WERI-Rb-1 (cell line): ENCODE measurements around the gene GIT2.
"Not testable (repeated sequence)": the region's sequence is repeated elsewhere in the genome, so short reads cannot be mapped to it uniquely, and the experiment has no call there.

Experiments
- DNase-seq: peaks from one replicate; pipeline ENCODE4 v3.0.0-alpha.2; 2020
- H3K27ac ChIP-seq: fragments of 250-450 bp; sonication (Bioruptor Pico); 2 replicates; pipeline ENCODE4 v1.5.1; 2020; ENCODE audit warnings: mild to moderate bottlenecking, moderate library complexity
- H3K27me3 ChIP-seq: fragments of 250-450 bp; sonication (Bioruptor Pico); 2 replicates; pipeline ENCODE4 v1.5.1; 2021; ENCODE audit warnings: mild to moderate bottlenecking, low read depth, moderate library complexity; ENCODE audit not compliant: insufficient read depth, severe bottlenecking
- H3K36me3 ChIP-seq: fragments of 250-450 bp; sonication (Bioruptor Pico); 2 replicates; pipeline ENCODE4 v1.5.1; 2020; ENCODE audit warnings: mild to moderate bottlenecking, moderate library complexity
- H3K4me3 ChIP-seq: 2 replicates; pipeline ENCODE4 v1.5.1; 2011; ENCODE audit warnings: low read depth, mild to moderate bottlenecking, control low read depth, low read length
- H3K9me3 ChIP-seq: fragments of 250-450 bp; sonication (Bioruptor Pico); 2 replicates; pipeline ENCODE4 v1.5.1; 2021; ENCODE audit warnings: mild to moderate bottlenecking, moderate library complexity; ENCODE audit not compliant: severe bottlenecking
- CTCF ChIP-seq: IDR thresholded peaks from 2 replicates; pipeline ENCODE4 v1.5.1; 2011; ENCODE audit warnings: low read depth, mild to moderate bottlenecking, control low read depth, inconsistent platforms, low read length

Gene GIT2

DNA sequence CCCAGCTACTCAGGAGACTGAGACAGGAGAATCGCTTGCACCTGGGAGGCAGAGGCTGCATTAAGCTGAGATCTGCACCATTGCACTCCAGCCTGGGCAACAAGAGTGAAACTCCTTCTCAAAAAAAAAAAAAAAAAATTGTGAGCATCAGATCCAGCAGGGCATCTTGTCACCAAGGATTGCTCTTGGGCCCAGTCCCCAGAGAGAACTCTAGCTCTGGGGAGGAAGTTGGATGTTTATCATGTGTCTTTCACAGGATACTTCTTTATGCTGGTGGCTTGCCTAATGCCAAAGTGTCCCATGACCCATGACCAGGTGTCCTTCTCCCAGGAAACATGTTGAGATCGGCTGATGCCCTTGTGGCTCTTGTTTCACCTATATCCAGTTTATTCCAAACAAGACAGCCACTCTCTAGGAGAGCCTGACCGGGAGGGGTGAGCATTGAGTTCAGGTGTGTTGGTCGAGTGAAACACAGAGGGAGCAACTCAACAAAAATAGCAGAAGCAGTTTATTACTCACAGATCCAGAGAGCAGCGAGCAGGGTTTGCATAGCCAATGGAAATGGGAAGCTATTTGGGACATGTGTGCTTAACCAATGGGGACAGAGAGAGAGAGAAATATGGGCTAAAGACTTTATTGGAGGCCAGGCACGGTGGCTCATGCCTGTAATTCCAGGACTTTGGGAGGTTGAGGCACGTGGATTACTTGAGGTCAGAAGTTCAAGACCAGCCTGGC lies 102.7 kb downstream of the GIT2 start:
- Histone ChIP-seq H3K27me3 (no peaks in the 10 kb centered on the region), H3K4me3 (no peak overlapping the region), H3K9me3 (no peaks in the 10 kb centered on the region), H3K27ac (no peak overlapping the region), H3K36me3 (no peaks in the 10 kb centered on the region)
- no peak for TF ChIP-seq CTCF
- no peak for DNase-seq

DNA sequence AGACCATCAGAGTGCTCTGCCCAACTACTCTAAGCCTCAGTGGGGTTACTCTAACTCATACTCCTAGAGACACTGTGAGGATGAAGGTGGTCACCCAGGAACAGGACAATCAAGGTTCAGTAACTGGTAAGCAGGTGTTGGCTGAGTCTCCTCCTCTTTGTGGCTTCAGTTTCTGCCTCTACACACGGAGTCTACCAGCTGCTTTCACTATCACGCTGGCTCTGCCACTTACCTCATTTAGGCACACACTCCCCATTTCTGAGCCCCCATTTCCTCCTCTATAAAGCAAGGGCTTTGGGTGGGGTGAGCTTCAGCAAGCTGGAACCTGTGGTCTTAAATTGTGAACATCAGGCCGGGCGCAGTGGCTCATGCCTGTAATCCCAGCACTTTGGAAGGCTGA lies 103.4 kb downstream of the GIT2 start:
- Histone ChIP-seq H3K27me3 (no peaks in the 10 kb centered on the region), H3K27ac (no peak overlapping the region), H3K4me3 (no peak overlapping the region), H3K9me3 (no peaks in the 10 kb centered on the region), H3K36me3 (no peaks in the 10 kb centered on the region)
- DNase-seq, result no peak
- TF ChIP-seq CTCF, result no peak

GRCh38 chr12:109892165-109892715 lies 103.9 kb downstream of the GIT2 start:
- no peak overlapping the region for H3K27ac ChIP-seq
- H3K27me3 ChIP-seq, result no peaks in the 10 kb centered on the region
- H3K4me3 ChIP-seq, result no peak overlapping the region
- no peak for DNase-seq
- TF ChIP-seq CTCF, result no peak
- H3K9me3 ChIP-seq, result no peaks in the 10 kb centered on the region
- no peaks in the 10 kb centered on the region for H3K36me3 ChIP-seq

- not testable (repeated sequence) for H3K9me3 ChIP-seq, H3K4me3 ChIP-seq, H3K27me3 ChIP-seq, H3K27ac ChIP-seq, DNase-seq, H3K36me3 ChIP-seq
These were observed 104.4 kb downstream of the GIT2 start for GRCh38 chr12:109891731-109892130.

DNA sequence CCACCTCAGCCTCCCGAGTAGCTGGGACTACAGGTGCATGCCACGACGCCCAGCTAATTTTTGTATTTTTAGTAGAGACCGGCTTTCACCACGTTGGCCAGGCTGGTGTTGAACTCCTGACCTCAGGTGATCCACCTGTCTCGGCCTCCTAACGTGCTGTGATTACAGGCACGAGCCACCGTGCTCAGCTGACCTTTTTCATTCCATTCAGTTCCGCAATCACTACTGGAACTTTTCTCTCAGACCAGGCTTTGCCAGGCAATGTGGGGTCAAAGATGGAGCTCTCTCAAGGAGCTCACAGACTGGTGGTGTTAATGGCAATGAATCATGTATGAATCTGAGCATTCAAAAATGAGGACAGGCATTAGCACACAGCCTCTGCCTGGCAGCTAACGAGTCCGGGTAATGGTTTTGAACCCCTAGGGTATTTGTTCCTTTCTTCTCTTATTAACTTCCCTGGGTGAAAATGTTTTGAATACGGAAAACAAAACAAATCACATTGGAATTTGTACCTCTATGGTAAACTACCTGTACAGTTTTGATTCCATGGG lies 105.5 kb downstream of the GIT2 start:
- Histone ChIP-seq H3K27ac (no peak overlapping the region), H3K27me3 (no peaks in the 10 kb centered on the region)

More for the DNA sequence above, 105.5 kb downstream of the GIT2 start:
- no peaks in the 10 kb centered on the region for H3K9me3 ChIP-seq
- no peak overlapping the region for H3K4me3 ChIP-seq
- no peak for TF ChIP-seq CTCF
- no peak for DNase-seq
- H3K36me3 ChIP-seq, result no peaks in the 10 kb centered on the region
